NOMO-1 treated with dmso at 0.1 percent for 144 hours (cell line): ENCODE results near the gene RCL1.

Experiments used
- DNase-seq: peaks from one replicate; lab custom pipeline; 2025; ENCODE audit not compliant: unreplicated experiment; lab: John Stamatoyannopoulos, UW

RCL1 gene

DNA sequence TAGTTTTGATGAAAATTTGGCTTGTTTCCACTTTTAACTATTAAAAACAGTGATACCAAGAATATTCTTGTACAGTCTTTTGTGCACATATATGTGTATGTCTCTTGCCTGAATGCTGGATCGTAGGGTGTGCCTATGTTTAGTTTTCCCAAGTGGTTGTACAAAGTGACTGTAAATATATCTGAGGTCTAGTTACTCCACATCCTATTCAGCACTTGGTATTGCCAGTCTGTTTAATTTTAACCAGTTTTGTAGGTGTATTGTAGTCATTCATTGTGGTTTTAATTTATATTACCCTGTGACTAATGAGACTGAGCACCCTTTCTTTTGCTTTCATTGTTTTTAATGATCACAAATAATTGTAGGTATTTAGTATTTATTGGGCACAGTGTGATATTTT lies 17.8 kb downstream of the RCL1 start:
- DNase-seq, result no peak

DNA sequence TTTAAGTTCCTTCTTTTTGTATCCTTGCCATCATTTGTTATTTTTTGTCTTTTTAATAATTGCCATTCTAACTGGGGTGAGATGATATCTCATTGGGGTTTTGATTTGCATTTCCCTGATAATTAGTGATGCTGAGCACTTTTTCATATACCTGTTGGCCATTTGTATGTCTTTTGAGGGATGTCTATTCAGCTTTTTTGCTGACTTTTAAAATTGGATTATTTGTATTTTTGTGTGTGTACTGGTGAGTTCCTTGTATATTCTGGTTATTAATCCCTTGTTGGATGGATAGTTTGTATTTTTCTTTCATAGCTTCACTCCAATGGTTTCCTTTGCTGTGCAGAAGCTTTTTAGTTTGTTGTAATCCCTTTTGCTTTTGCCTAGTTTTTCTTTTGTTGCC lies 19.1 kb downstream of the RCL1 start:
- DNase-seq, result no peak

DNA sequence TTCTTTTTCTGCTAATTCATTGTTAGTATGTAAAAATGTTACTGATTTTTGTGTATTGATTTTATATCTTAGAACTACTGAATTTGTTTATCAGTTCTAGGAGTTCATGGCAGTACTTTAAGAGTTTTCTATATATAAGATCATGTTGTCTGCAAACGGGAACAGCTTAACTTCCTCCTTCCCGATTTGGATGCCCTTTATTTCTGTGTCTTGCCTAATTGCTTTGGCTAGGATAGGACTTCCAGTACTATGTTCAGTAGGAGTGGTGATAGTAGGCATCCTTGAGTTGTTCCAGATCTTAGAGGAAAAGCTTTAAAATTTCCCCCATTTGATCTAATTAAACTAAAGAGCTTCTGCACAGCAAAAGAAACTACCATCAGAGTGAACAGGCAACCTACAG lies 20.1 kb downstream of the RCL1 start:
- DNase-seq, result no peak

DNA sequence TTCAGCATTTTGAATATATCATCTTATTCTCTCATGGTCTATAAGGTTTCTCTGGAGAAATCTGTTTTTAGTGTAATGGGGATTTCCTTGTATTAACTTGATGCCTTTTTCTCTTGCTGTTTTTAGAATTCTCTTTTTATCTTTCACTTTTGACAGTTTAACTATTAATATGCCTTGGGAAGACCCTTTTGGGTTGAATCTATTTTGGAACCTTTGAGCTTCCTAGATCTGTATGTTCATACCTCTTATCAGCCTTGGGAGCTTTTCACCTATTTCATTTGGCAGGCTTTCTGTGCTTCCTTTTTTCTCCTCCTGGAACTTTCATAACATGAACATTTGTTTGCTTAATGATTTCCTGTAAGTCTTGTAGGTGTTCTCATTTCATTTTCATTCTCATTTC lies 22.2 kb downstream of the RCL1 start:
- no peak for DNase-seq

DNA sequence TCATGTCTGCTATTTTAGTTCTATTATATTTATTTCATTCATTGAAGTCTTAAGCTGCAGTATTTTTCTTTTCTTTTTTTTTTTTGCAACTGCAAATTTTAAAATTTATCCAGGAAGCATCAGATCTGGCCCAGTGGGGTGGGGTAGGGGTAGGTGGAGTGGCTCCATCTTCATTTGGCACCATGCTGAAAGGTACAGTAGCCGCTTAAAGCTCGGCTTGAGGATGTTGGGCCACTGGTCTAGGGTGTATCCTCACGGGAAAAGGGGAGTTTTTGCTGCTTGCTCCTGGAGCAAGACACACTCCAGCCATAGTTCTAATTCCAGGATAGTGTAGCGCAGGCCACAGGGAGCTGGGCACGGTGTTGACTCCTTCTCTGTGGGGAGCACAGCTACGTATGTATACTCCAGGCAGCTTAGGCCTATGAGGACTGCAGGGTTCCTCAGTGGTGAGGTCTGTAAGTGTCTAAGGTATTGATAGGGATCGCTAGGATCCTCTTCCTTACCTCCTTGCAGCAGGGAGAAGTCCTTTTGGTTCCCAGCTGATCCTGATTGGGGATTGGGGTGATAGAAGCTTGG lies 22.7 kb downstream of the RCL1 start:
- DNase-seq, result no peak

DNA sequence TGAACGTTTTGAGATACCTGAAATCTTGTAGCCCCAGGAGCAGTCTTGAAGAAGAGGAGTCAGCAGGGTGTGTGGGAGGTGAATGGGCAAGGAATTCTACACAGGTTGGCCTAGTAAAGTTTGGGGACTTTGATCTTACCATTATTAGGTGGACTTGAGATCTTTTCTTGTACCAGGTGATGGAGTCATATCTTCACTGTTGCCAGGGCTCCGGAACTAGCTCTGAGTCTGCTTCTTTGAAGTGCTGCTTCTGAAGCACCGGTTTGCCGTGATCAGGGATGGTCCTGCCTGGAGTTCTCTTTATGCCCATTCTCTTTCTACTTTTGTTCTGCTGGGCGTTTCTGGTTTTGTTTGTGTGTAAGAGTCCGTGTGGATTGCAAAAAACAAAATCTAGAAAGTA lies 27.4 kb downstream of the RCL1 start:
- no peak for DNase-seq

DNA sequence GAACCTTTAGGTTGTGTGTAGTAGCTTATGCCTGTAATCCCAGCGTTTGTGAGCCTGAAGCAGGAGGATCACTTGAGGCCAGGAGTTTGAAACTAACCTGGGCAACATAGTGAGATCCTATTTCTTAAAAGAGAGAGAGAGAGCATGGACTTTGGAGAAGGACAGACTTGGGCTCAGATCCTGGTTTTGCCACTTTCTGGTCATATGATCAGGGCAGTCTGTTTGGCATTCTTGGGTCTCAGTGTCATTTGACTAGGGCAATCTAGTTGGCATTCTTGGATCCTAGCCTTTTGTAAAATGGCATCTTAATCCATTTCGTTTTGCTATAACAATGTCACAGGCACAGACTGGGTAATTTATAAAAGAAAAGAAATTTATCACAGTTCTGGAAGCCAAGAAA lies 28.4 kb downstream of the RCL1 start:
- DNase-seq, result no peak

DNA sequence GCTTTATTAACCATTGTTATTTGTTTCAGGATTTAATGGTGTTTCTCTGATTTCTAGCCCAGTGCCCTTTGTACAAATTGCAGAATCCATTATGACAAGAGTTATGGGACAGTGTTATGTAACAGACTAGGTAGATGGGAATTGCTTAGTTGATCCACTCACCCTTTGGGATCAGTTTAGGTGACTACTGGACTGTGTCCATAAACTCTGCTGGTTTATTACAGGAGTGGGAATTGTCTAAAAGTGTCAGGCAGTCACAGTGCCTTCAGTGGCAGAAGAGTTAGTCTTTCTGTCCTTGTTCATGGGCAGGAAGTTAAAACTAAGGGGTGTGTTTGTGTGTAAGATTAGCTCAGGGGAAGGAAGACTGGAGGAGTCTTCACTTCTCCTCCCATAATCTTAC lies 29.3 kb downstream of the RCL1 start:
- no peak for DNase-seq

DNA sequence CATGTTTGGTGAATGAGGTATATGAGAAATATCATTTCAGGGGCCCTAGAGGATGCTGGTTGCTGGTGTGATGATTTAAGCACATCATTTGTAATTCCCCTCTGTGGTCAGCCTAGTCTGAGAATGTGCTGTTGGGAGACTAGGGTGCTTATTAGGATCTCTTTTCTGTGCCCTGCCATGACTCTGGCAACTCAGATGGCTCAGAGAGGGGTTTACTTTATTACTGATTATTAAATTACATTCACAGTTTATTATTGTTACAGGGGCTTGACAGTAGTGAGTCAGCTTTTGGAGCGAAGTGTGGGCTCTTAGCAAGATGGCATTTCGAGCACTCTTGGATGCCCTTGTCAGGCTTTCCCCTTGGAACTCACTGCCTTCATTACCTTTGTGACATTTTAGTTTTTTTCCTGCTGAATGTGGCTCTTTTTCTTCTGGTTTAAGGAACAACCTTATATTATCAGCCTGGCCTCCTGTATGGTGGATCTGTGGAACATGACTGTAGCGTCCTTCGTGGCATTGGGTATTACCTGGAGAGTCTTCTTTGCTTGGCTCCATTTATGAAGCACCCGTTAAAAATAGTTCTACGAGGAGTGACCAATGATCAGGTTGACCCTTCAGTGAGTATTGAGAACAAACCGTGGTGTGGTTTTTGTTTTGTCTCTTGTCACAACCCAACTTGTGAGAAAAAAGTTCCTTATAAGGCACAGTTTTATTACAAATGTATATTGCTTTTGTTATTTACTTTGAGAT lies 33.8 kb downstream of the RCL1 start:
- DNase-seq, result no peak

DNA sequence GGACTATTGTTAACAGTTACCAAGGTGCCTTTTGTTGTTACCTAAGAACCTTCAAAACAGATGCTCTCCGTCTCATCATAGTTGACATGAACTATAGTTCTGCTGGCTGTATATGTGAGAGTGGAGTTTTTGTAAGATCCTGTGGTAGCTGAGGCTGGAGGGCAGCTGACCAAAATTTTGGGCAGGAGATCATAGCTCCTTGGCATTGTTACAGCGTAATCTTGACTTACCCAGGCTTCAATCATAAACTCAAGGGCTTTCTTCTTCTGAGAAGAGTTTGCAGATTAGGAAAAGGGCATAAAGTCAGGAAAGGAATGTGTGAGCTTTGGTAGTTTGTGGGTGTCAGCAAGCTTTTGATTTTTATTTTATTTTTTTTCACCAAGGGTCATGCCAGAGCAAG lies 34.5 kb downstream of the RCL1 start:
- no peak for DNase-seq

DNA sequence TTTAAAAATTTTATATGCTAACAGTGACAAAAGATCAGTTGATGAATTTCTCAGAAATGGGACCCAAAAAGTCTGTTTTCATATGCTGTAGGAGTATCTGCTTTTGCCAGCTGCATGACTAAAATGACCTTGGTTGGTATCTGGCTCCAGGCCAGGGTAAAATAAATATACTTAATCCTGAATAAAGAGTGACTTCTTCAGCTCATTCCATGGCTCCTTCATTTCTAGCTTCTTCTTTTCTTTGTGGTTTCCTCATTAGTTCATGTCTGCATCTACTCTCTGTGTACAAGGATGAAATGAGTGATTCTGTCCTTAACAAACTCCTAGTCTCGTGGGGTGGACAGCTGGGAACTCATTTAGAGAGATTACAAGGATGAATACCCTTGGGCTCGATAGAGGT lies 36.0 kb downstream of the RCL1 start:
- no peak for DNase-seq

DNA sequence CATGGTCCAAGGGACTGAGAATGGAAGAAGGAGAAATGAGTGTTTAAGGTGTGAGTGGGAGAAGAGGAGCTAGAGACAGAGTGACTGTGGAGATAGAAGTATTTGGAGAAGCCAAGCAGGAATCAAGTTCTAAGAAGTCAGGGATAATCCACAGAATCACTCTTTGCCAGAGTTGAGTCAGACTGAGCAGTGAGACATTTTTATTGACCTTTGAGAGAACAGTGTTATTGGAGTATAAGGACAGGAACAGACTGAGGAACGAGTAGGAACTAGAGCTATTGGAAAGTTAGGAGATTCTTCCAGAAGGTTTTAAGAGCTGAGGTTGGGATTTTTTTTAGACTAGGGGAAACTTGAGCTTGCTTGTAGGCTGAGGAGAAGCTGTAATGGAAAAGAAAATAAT lies 37.2 kb downstream of the RCL1 start:
- no peak for DNase-seq

DNA sequence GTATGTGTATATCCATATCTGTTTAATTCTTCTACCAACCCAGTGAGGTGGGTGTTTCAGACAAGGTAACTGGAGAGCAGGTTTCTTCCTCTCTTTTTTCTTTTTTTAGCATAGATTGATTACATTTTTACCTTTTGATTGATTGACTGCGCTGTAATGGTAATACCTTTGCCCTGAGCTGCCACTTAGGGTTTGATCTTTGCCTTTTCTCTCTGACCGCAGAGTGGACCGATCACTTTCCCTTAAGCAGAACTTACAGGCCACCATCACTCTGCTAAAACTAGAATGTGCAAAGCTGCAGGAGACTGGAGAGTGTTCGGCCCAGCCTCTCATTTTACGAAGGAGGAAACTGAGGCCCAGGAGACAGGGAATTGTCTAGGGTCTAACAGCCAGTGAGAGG lies 38.0 kb downstream of the RCL1 start:
- no peak for DNase-seq

DNA sequence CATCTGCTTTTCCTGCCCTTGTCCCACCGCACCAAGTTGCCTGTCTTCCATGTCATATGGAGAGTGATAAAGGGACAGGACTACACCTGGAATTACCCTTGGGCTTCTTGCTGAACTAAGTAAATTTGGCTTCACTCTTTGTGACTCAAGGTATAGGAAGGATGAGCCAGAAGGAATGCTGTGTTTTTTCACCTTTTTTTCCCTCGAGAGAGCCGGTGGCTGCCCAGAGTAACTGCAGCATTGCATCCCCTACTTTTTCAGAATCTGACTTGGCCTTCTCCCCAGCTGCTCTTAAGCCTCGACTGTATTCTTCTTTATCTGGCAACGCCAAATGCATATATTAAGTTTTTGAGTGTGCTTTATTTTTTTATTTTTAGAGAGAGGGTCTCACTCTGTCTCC lies 38.4 kb downstream of the RCL1 start:
- DNase-seq, result no peak

DNA sequence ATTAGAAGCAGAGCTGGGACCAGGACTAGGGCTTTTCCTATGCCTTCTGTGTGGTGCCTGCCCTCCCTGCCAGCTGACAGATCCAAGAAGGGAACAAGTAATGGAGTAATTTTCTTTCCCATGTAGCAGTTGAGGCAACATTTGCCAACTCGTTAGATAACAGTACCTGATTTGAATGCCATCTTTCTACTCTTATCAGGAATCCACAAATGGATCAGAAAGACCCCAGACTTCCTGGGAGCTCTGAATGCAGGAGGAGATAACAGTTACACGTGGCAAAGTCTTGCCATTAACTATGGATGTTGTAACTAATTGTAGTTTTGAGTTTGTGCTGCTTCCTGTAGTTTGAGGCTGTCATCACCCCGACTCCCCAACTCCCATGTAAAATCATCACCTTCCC lies 39.2 kb downstream of the RCL1 start:
- no peak for DNase-seq

DNA sequence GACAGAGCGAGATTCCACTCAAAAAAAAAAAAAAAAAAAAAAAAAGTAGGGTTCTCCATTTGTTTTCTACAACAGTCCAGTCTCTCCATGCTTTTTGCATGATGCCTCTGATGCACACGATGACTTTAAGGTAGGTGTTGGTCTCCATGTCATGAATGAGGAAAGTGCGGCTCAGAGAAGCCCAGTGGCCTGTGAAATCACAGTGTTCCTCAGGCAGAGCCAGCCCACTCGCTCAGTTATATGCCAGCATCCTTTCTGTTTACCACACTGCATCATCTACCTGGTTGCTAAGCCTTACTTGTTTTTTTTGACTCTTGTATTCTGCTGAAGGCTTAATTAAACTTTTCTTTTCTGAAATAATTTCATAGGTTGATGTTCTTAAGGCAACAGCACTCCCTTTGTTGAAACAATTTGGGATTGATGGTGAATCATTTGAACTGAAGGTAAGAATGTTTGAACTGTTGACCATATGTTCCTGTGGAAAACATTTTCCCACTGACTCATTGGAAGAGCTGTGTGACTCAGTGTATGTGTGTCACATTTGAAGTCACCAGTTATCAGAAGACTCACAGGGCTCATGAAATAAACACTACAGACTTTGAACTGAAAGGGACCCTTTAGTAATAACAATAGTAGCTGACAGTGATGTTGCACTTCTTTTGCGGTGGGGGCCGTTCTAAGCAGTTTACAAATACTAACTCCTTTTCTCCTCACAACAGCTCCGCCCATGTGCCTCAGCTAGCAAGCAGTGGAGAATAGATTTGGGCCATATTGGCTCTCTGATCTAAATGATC lies 40.2 kb downstream of the RCL1 start:
- no peak for DNase-seq

DNA sequence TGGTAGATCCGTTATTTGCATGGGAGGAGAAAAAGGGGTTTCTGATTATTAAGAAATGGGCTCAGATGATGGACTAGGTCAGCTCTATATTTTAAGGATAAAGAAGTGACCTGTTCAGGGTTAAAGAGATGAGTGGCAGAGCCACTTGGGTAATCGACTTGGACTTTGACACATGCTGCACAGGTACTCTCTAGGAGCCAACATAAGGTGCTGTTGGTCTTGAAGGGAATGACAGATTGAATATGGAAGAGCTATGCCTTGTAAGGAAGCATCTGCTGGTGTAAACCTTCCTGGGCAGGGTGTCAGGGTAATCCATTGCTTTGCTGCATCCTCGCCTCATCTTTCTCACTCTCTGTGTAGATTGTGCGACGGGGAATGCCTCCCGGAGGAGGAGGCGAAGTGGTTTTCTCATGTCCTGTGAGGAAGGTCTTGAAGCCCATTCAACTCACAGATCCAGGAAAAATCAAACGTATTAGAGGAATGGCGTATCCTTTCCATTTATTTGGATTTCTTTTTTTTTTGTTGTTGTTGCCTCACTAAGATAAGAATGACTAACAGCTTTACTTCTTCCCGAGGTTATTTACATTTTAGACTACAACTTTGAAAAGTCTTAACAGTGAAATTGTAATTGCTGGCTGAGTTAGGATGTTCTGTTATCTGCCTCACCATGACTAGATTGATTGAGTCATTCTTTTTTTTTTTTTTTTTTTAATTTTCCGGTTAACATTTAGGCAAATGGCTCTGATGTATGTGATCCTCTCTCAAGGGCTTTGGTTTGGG lies 41.2 kb downstream of the RCL1 start:
- no peak for DNase-seq

DNA sequence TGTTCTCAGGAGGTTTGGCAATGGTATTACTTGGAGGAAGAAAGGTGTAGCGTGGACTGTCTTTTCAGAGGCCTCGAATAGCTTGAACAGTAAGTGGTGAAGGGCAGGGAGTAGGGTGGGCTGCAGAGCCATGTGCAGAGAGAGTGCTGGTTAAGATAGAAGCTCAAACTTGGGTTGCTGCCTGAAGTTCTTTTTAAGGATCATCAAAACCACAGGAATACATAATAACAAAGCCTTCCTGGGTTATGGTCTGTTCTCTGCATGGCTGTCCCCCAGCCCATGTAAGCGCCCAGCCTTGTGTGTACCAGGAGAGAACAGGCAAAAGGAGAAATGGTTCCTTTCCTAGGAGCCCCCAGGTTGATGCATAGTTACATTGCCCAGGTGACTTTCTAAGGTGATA lies 43.9 kb downstream of the RCL1 start:
- no peak for DNase-seq

DNA sequence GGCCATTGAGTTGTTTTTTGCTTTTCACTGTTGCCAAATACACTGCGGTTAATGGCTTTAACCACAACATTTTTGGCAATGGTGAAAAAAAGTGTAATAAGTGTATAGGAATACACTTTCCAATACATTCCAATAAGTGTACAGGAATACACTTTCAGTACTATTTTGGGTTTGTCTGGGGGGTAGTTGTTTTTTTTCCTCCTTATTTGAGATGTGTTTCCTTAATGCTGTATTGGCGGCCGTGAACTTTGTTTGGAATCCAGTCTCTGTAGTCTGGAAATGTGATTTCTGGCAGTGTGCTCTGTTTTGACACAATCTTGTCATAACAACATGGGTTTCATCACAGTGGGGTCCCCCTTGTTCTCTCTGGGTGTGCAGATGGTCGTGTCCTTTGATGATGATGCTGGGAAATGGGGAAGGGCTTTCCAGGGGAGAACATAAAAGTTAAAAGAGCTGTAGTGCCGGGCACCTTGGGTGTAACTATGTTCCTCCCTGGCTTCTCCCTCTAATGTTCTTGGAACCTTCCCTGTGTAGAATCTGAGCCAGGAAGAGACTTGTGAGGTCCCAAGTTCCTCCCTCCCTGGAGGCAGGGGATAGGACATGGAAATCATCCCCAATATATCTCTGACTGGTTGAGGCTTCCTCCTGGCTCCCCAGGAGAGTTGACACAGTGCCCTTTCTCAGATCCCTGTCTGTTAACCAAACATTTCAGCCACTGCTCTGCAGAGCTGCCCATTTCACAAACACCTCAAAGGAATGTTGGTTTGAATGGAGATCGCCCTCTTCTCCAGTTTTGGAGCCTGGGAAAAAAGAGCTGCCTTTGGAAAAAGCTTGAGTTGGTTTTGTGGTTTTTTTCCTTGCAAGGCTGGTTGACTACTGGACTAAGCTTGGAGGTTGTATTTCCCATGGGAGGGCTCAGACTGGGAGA lies 44.8 kb downstream of the RCL1 start:
- no peak for DNase-seq

DNA sequence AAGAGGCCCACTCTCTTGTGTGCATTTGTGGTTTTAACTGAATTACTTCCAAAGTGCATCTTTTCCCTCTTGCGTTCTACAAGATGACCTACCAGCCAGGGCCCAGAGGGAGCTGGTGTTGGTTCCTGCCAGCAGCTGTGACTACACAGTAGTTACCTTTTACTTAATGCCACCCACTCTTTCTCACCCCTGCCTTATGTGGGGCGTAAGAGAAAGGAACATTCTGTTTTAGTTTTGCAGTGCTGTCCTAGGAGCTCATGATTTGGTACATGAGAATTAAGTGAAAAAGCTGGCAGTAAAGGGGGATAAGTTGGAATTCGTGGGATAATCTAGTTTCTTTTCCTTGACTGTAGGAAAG lies 45.4 kb downstream of the RCL1 start:
- DNase-seq, result no peak

DNA sequence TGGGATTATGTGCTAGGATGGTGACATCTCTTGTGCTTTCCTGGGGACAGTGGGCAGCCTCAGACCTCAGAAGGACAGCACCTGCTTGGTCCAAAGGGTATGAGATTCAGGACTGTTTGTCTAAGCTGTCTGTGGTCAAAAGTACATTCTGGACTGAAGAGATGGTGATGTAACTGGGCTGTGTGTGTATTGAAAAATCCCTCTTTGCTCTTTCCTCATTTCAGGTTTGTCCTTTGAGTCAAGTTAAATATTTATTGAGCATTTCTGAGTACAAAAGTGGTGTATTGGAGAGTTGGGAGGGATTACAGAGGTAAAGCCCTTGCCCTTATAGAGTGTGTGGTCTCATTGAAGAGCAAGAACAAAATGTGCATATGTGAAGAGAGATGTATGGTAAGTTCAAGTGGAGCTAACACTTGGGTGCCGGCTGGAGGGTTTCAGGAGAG lies 46.7 kb downstream of the RCL1 start:
- no peak for DNase-seq
